ENCODE data around the gene FRY. TPM values are rescaled to one million over a fixed set of nuclear protein-coding genes. Genes with fewer than 3 reads are reported as not detected.

The FRY gene
- total RNA-seq, 1 donor from 2014 or later, result 5.4 TPM

GRCh38 chr13:32208860-32209259, 177.3 kb downstream of the FRY start:
- H3K4me3 Mint-ChIP-seq, result no peak overlapping the region
- H3K27me3 Mint-ChIP-seq (ENCODE audit: low read depth), result no peaks in the 10 kb centered on the region
- no peaks in the 10 kb centered on the region for H3K9me3 Mint-ChIP-seq
- no peaks in the 10 kb centered on the region for H3K4me1 Mint-ChIP-seq
- DNase-seq (ENCODE audit: low read depth, low spot score), result no peak
- H3K36me3 Mint-ChIP-seq (ENCODE audit: low read depth), result no peaks in the 10 kb centered on the region
- peak overlapping the region; percentile 37 for H3K27ac Mint-ChIP-seq (ENCODE audit: unreplicated experiment)
- no peak for TF ChIP-seq CTCF (conservative IDR thresholded peaks at IDR 0.05)

GRCh38 chr13:32209652-32210051, 178.1 kb downstream of the FRY start:
- no peak for DNase-seq (ENCODE audit: low read depth, low spot score)
- no peaks in the 10 kb centered on the region for H3K9me3 Mint-ChIP-seq
- H3K4me3 Mint-ChIP-seq, result no peak overlapping the region
- H3K4me1 Mint-ChIP-seq, result no peaks in the 10 kb centered on the region
- TF ChIP-seq CTCF (conservative IDR thresholded peaks at IDR 0.05), result no peak
- peaks cover 2% of the 10 kb centered on the region for H3K36me3 Mint-ChIP-seq (ENCODE audit: low read depth)
- no peaks in the 10 kb centered on the region for H3K27me3 Mint-ChIP-seq (ENCODE audit: low read depth)
- H3K27ac Mint-ChIP-seq (ENCODE audit: unreplicated experiment), result no peak overlapping the region

- H3K36me3 Mint-ChIP-seq (ENCODE audit: low read depth), result peaks cover 3% of the 10 kb centered on the region
- H3K9me3 Mint-ChIP-seq, result no peaks in the 10 kb centered on the region
- no peaks in the 10 kb centered on the region for H3K27me3 Mint-ChIP-seq (ENCODE audit: low read depth)
- no peak for DNase-seq (ENCODE audit: low read depth, low spot score)
- no peak overlapping the region for H3K27ac Mint-ChIP-seq (ENCODE audit: unreplicated experiment)
- H3K4me1 Mint-ChIP-seq, result no peaks in the 10 kb centered on the region
- no peak overlapping the region for H3K4me3 Mint-ChIP-seq
- no peak for TF ChIP-seq CTCF (conservative IDR thresholded peaks at IDR 0.05)
Measured at GRCh38 chr13:32210101-32210500, 178.5 kb downstream of the FRY start.

- no peak for TF ChIP-seq CTCF (conservative IDR thresholded peaks at IDR 0.05)
- H3K4me3 Mint-ChIP-seq, result no peak overlapping the region
Measured at GRCh38 chr13:32211813-32212212, 180.2 kb downstream of the FRY start.

GRCh38 chr13:32212421-32212820, 180.8 kb downstream of the FRY start:
- H3K27ac Mint-ChIP-seq (ENCODE audit: unreplicated experiment), result no peak overlapping the region
- DNase-seq (ENCODE audit: low read depth, low spot score), result no peak
- H3K27me3 Mint-ChIP-seq (ENCODE audit: low read depth), result no peaks in the 10 kb centered on the region
- peaks cover 3% of the 10 kb centered on the region for H3K36me3 Mint-ChIP-seq (ENCODE audit: low read depth)
- no peaks in the 10 kb centered on the region for H3K4me1 Mint-ChIP-seq
- H3K9me3 Mint-ChIP-seq, result no peaks in the 10 kb centered on the region
- H3K4me3 Mint-ChIP-seq, result no peak overlapping the region
- no peak for TF ChIP-seq CTCF (conservative IDR thresholded peaks at IDR 0.05)

More at GRCh38 chr13:32211813-32212212, 180.2 kb downstream of the FRY start:
- Mint-ChIP-seq H3K4me1 (no peaks in the 10 kb centered on the region), H3K27ac (ENCODE audit: unreplicated experiment) (no peak overlapping the region), H3K9me3 (no peaks in the 10 kb centered on the region), H3K36me3 (ENCODE audit: low read depth) (peaks cover 3% of the 10 kb centered on the region), H3K27me3 (ENCODE audit: low read depth) (no peaks in the 10 kb centered on the region)
- DNase-seq (ENCODE audit: low read depth, low spot score), result no peak

GRCh38 chr13:32213626-32214025, 182.1 kb downstream of the FRY start:
- Mint-ChIP-seq H3K27ac (ENCODE audit: unreplicated experiment) (no peak overlapping the region), H3K27me3 (ENCODE audit: low read depth) (no peaks in the 10 kb centered on the region), H3K4me3 (no peak overlapping the region), H3K4me1 (no peaks in the 10 kb centered on the region), H3K36me3 (ENCODE audit: low read depth) (peaks cover 3% of the 10 kb centered on the region), H3K9me3 (no peaks in the 10 kb centered on the region)
- DNase-seq (ENCODE audit: low read depth, low spot score), result no peak
- no peak for TF ChIP-seq CTCF (conservative IDR thresholded peaks at IDR 0.05)

Measured in neural crest cell (in vitro differentiated cells).